Activated naive CD8-positive, alpha-beta T cell (primary cell): ENCODE results near the gene RASGRF1.

Experiments
- H3K27ac Mint-ChIP-seq: one replicate; pipeline ENCODE4 v1.8.0; 2021; ENCODE audit warnings: mixed read lengths
- H3K27me3 Mint-ChIP-seq: one replicate; pipeline ENCODE4 v1.8.0; 2021; ENCODE audit warnings: mixed read lengths
- H3K36me3 Mint-ChIP-seq: one replicate; pipeline ENCODE4 v1.8.0; 2021; ENCODE audit warnings: mixed read lengths
- H3K4me1 Mint-ChIP-seq: one replicate; pipeline ENCODE4 v1.8.0; 2021; ENCODE audit warnings: low read depth, mixed read lengths
- H3K4me3 Mint-ChIP-seq: one replicate; pipeline ENCODE4 v1.8.0; 2021; ENCODE audit warnings: mild to moderate bottlenecking, mixed read lengths
- H3K9me3 Mint-ChIP-seq: one replicate; pipeline ENCODE4 v1.8.0; 2021; ENCODE audit warnings: low read depth, mixed read lengths

RASGRF1 gene, protein sequence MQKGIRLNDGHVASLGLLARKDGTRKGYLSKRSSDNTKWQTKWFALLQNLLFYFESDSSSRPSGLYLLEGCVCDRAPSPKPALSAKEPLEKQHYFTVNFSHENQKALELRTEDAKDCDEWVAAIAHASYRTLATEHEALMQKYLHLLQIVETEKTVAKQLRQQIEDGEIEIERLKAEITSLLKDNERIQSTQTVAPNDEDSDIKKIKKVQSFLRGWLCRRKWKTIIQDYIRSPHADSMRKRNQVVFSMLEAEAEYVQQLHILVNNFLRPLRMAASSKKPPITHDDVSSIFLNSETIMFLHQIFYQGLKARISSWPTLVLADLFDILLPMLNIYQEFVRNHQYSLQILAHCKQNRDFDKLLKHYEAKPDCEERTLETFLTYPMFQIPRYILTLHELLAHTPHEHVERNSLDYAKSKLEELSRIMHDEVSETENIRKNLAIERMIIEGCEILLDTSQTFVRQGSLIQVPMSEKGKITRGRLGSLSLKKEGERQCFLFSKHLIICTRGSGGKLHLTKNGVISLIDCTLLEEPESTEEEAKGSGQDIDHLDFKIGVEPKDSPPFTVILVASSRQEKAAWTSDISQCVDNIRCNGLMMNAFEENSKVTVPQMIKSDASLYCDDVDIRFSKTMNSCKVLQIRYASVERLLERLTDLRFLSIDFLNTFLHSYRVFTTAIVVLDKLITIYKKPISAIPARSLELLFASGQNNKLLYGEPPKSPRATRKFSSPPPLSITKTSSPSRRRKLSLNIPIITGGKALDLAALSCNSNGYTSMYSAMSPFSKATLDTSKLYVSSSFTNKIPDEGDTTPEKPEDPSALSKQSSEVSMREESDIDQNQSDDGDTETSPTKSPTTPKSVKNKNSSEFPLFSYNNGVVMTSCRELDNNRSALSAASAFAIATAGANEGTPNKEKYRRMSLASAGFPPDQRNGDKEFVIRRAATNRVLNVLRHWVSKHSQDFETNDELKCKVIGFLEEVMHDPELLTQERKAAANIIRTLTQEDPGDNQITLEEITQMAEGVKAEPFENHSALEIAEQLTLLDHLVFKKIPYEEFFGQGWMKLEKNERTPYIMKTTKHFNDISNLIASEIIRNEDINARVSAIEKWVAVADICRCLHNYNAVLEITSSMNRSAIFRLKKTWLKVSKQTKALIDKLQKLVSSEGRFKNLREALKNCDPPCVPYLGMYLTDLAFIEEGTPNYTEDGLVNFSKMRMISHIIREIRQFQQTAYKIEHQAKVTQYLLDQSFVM (N-terminal part only)

DNA sequence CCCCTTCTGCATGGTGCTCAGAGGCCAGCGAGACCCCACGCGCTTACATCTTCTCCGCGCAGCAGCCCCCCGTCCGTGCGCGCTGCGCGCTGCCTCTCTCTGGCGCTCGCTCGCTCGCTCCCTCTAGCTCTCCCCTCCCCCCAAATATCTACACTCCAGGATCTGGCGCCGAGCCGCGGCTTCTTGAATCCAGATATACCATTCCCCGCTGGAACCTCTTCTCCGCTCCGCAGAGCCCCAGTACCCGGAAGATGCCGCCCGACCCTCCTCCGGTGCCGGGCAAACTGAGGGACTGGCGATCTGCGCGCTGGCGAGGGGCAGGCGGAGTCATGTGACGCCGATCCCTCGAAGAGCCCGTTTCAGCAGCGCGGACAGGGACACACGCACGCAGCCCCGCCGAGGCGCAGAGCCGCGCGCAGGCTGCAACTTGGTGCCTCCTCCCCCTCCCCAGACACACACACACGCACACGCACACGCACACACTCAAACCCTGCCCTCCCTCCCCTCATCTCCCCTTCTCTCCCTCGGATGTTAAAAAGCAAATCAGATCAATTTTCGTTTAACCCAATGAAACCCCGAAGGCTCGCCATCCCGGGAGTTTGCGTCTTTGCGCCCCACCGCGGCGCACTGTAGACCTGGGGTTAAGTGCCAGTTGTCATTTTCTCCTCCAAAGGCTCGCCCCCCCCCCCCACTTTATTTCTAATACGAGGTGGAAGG is at the start of gene RASGRF1:
TSS of gene RASGRF1 (minus strand) at position 294 of the 717 bp plus-strand sequence. CDS start at position 12, 282 bp downstream.
- Mint-ChIP-seq H3K27me3 (peaks cover 30% of the 10 kb centered on the region), H3K27ac (no peak within 1 kb of the TSS), H3K4me1 (peaks cover 10% of the 10 kb centered on the region), H3K36me3 (no peaks in the 10 kb centered on the region), H3K9me3 (no peaks in the 10 kb centered on the region), H3K4me3 (no peak within 1 kb of the TSS)

DNA sequence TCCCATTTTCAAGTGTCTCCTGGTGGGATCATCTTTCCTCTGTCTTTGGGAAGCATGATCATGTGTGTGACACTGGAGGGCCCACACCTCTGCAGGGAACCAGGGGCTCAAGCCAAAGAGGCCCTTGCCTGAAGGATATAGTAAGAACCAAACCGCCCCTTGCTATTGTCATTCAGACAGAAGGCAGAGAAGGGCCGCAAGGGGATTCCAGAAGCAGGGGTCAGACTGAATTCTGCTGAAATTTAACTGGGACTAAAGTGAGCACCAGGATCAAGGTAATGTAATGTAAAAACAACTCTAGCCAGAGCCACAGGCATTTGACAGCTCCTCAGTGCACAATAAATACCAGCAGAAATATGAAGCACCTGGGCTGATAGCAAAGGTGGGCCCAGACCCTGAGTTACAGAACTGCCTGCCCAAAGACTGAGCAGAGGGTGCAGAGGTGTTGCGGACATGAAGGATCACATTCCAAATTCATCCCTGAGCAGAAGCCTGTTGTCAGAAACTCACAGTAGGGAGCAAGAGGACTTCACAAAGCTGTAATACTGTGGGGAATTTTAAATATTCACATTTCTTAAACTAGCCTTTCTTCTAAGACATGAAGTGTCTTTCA is 46.0 kb upstream of the RASGRF1 start:
- Mint-ChIP-seq H3K27ac (no peak overlapping the region), H3K27me3 (peaks cover 21% of the 10 kb centered on the region), H3K36me3 (no peaks in the 10 kb centered on the region)

DNA sequence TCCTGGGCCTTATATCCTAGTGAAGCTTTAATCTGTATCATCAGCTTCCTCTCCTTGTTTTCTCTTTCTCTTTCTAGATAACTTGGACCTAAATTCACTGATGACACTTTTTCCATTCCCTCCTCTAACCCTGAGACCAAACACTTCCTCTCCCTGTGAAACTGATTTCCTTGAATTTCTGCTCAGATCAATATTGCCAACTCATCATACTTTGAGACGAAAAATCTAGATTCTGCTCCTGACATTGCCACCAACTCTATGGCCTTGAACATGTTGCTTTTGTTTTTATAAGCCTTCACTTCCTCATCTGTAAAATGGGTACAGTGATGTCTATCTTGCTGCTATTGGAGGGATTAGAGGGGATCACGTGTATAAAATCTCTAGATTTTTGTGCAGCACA is 42.7 kb upstream of the RASGRF1 start:
- Mint-ChIP-seq H3K36me3 (no peaks in the 10 kb centered on the region), H3K27ac (no peak overlapping the region), H3K4me3 (no peak overlapping the region), H3K27me3 (peaks cover 17% of the 10 kb centered on the region), H3K9me3 (no peaks in the 10 kb centered on the region), H3K4me1 (no peaks in the 10 kb centered on the region)

More for the DNA sequence above, 46.0 kb upstream of the RASGRF1 start:
- H3K9me3 Mint-ChIP-seq = no peaks in the 10 kb centered on the region
- H3K4me1 Mint-ChIP-seq = no peaks in the 10 kb centered on the region
- H3K4me3 Mint-ChIP-seq = no peak overlapping the region

DNA sequence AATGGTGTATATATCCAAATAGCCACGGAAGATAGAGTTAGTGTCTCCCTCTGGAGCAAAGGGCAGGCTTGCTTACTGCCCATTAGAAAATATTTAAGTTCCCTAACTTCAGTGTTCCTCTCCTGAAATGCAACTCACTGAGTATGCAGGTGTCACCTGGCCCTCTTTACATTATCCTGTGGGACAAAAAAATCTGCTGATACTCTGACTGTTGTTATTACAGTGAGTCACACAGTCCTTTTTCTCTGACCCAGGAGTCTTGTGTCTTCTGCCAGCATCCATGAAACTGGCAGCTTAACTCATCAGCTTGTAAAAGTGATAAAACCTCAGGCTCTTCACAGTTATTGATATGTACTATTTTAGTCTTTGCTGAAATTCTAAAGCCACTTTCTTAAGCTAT is 42.2 kb upstream of the RASGRF1 start:
- H3K4me1 Mint-ChIP-seq = no peaks in the 10 kb centered on the region
- no peaks in the 10 kb centered on the region for H3K36me3 Mint-ChIP-seq
- H3K9me3 Mint-ChIP-seq = no peaks in the 10 kb centered on the region
- no peak overlapping the region for H3K4me3 Mint-ChIP-seq
- no peak overlapping the region for H3K27ac Mint-ChIP-seq
- H3K27me3 Mint-ChIP-seq = peaks cover 13% of the 10 kb centered on the region

DNA sequence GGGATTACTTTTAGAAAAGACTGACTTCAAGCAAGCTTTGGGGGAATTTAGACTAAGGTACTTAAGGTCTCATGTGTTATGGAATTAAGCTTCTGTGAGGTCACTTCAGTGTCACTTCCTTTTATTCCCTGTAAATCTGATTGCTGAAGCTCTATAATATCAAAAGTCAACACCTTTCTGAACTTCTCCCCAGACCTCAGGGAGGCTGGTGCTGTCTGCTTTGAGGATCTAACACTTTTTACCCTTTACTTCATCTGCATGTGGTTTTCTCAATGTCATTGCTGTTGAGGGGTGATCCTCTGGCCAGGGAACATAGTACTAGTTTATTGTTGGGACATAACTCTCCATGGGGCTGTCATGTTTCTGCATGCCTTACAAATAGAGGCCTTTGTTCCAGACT is 41.8 kb upstream of the RASGRF1 start:
- Mint-ChIP-seq H3K4me1 (no peaks in the 10 kb centered on the region), H3K4me3 (no peak overlapping the region), H3K27ac (no peak overlapping the region), H3K27me3 (peaks cover 13% of the 10 kb centered on the region), H3K36me3 (no peaks in the 10 kb centered on the region), H3K9me3 (no peaks in the 10 kb centered on the region)

DNA sequence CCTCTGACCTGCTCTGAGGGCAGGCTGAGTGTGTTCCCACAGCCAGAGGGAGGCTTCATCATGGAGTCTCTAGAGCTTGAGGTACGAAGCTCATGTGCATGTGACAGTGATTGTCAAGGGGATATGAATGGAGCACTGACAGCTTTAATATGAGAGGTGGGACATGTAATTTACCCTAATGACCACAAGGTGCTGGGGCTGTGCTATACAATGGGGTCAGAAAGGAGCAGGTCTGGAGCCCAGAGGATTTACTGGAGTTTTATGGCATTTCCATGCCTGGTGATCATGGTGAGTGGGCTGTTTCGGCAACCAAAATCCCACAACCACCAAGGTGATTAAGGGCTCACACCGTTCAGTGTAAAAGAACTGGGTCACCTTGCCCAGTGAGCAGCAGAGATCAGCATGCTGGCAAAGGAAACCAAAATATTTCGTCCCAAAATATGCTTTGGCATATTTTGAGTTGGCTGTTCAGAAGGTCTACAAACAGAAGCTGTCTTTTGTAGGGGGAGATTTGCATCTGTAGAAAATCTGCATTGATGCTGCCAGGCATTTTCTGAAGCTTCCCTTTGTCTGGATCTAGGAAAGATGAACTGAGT is 40.1 kb upstream of the RASGRF1 start:
- Mint-ChIP-seq H3K36me3 (no peaks in the 10 kb centered on the region), H3K27ac (no peak overlapping the region), H3K4me1 (no peaks in the 10 kb centered on the region), H3K27me3 (peaks cover 12% of the 10 kb centered on the region), H3K4me3 (no peak overlapping the region), H3K9me3 (no peaks in the 10 kb centered on the region)

DNA sequence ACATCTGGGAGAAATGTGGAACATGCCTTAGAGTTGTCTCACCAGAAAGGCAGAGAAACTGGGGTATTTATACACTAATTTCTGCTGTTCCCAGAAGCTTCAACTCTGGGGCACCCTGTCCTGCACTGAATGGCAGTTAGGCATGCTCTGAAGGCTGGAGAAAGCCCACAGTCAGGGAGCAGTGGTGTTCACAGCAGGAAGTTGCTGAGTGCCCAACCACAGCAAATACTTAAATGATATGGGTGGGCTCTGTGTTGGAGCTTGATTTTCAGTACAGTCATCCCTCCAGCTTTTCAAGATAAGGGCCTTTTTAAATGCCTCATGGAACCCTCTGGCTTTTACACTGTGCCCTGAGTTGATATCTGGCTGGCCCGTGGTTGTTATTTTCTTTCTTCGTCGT is 38.7 kb upstream of the RASGRF1 start:
- Mint-ChIP-seq H3K36me3 (no peaks in the 10 kb centered on the region), H3K4me3 (no peak overlapping the region), H3K9me3 (no peaks in the 10 kb centered on the region), H3K4me1 (no peaks in the 10 kb centered on the region), H3K27ac (no peak overlapping the region), H3K27me3 (peaks cover 12% of the 10 kb centered on the region)

DNA sequence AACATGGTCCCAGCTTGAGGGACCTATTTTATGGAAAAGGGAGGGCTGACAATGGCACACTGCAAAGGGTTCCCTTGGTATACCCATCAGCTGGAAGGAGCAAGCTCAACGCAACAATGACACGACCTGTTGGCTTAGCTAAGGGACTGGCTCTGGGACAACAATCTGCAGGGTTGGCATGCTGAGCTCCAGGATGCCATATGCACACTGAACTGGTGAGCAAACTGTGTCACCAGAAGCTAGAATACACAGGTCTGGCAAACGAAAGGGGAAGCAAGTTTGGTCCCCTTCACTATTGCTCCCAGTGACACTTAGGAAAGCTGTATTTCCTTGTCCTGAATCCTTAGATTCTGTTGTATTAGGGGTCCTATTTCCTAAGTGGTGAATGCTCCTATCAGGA is 38.0 kb upstream of the RASGRF1 start:
- Mint-ChIP-seq H3K27me3 (peaks cover 12% of the 10 kb centered on the region), H3K36me3 (no peaks in the 10 kb centered on the region), H3K27ac (no peak overlapping the region), H3K9me3 (no peaks in the 10 kb centered on the region), H3K4me1 (no peaks in the 10 kb centered on the region), H3K4me3 (no peak overlapping the region)

DNA sequence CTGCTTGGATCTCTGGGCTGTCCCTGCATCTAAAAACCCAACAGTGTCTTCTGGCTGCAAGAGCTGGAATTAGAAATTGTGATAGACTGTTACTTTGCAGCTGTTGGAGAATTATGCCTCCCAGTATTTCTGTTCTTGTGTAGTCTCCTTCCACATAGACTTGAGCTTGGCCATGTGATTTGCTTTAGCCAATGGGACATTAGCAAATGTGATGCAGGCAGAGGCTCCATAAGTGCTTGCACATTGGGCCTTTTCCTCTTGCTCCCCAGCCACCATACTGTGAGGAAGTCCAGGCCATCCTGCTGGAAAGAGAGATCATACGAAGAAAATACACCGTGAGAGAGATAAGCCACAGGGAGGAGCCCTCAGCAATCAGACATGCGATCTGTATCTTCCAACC is 33.8 kb upstream of the RASGRF1 start:
- H3K4me3 Mint-ChIP-seq = no peak overlapping the region
- H3K27ac Mint-ChIP-seq = no peak overlapping the region
- no peaks in the 10 kb centered on the region for H3K36me3 Mint-ChIP-seq
- H3K4me1 Mint-ChIP-seq = no peaks in the 10 kb centered on the region
- peaks cover 7% of the 10 kb centered on the region for H3K27me3 Mint-ChIP-seq
- no peaks in the 10 kb centered on the region for H3K9me3 Mint-ChIP-seq

DNA sequence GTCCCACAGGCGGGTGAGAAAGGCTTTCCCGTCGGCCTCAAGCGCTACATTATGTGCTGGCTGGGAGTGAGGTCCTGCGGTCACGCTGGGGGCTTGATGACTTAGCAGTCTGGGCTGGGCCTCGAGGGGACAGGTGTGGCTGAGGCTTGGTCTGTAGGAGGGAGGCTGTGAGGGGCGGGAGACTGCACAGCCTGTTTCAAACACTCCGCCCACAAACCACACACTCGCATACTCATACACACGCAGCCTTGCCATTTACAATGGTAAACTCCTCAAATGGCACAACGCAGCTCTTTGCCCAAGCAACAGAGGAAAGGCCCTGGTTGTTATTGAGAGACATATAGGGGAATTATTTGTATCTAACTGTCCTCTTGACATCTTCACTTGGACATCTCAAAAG is 32.4 kb upstream of the RASGRF1 start:
- H3K27ac Mint-ChIP-seq = no peak overlapping the region
- H3K27me3 Mint-ChIP-seq = peaks cover 5% of the 10 kb centered on the region
- no peaks in the 10 kb centered on the region for H3K4me1 Mint-ChIP-seq
- no peaks in the 10 kb centered on the region for H3K36me3 Mint-ChIP-seq
- H3K9me3 Mint-ChIP-seq = no peaks in the 10 kb centered on the region
- no peak overlapping the region for H3K4me3 Mint-ChIP-seq

DNA sequence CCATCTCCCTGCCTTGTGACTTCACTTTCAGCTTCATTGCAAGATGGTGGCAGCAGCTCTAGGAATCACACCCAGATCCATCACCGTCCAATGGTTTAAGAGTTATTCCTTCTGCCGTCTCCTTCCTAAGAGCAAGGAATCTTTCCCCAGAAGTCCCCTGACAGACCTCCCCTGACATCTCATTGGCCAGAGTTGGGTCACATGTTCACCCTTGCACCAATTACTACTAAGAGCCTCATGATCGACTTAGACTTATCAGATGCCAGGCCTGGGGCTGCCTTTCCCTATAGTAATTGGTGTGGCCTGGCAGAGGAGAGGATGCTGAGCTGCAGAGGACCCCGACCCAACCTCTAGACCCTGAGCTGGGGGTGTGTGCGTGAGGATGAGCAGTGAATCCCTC is 31.8 kb upstream of the RASGRF1 start:
- Mint-ChIP-seq H3K36me3 (no peaks in the 10 kb centered on the region), H3K27ac (no peak overlapping the region), H3K9me3 (no peaks in the 10 kb centered on the region), H3K4me1 (no peaks in the 10 kb centered on the region), H3K4me3 (no peak overlapping the region), H3K27me3 (peaks cover 5% of the 10 kb centered on the region)

DNA sequence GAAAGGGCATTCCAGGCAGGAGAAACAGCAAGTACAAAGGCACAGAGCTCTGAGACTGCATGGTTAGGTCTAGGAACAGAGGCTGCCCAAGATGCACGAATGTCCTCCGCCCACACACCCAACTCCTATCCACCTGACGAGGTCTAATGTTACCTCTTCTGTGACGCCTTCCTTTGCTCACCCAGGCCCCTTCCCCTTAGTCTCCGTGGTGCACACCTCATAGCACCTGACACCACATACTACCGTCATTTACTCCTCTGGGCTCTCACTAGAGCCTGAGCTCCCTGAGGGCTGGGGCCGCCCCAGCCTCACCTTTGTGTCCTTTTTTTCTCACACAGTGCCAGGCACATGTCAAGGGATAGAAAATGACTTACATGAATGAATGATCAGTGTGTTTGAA is 31.0 kb upstream of the RASGRF1 start:
- no peak overlapping the region for H3K4me3 Mint-ChIP-seq
- H3K36me3 Mint-ChIP-seq = no peaks in the 10 kb centered on the region
- no peaks in the 10 kb centered on the region for H3K9me3 Mint-ChIP-seq
- H3K4me1 Mint-ChIP-seq = no peaks in the 10 kb centered on the region
- peaks cover 6% of the 10 kb centered on the region for H3K27me3 Mint-ChIP-seq
- no peak overlapping the region for H3K27ac Mint-ChIP-seq

DNA sequence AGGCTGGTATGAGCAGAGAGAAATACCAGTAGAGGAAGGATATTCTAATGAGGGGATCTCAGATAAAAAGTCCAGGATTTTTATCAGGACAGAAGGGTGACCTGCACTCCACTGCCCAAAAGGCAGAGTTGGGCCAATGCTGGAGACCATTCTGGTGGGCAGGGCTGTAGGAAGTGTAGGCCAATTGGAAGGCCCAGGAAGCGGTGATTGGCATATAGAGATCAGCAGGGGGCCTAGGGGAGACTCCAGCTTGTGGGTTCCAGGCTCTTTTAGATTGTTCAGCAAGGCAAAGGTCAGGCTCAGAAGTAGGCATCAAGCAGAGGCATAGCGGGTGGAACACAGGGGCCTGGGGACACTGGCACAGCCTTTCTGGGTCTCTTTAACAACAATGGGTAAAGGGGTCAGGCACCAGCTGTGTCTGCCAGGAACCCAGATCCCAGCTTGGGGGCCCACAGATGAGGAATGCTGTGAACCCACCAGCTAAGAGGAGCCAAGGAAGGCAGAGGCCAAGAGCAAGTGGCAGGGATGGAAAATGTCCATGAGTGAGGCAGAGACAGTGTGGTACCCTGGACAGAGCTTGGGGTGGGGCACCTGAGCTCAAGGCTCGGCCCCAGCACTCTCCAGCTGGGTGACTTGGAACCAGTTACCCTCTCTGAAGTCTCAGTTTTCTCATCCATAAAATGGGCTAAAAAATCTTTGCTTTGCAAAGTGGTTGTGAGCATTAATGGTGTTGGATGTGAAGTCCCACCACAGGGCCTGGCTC is 27.0 kb upstream of the RASGRF1 start:
- Mint-ChIP-seq H3K4me1 (no peaks in the 10 kb centered on the region), H3K36me3 (no peaks in the 10 kb centered on the region), H3K27me3 (peaks cover 7% of the 10 kb centered on the region), H3K27ac (no peak overlapping the region), H3K9me3 (no peaks in the 10 kb centered on the region), H3K4me3 (no peak overlapping the region)
